PC-9 (cell line): Measurements from ENCODE around the gene ATP2B3. TPM values are rescaled to one million over a fixed set of nuclear protein-coding genes. Genes with fewer than 3 reads are reported as not detected.

Source experiments
- BruUV-seq: library from RNA; stranded (reverse); fragments of 400-500 nt; replicated peaks from 2 replicates; lab custom pipeline; 2021; lab: Mats Ljungman, UMichigan
- CTCF ChIA-PET: fragments of 300-600 bp; sonication (Branson Sonifier 250); formaldehyde crosslinking; loops from one replicate; lab custom pipeline; 2022; ENCODE audit warnings: antibody characterized with exemption; lab: Charles Lee
- POLR2A ChIA-PET: fragments of 300-600 bp; sonication (Branson Sonifier 250); formaldehyde crosslinking; loops from one replicate; lab custom pipeline; 2022; ENCODE audit warnings: antibody characterized with exemption; ENCODE audit not compliant: unreplicated experiment; lab: Charles Lee
- DNase-seq, 2 experiments: peaks; one replicate each; pipeline versions ENCODE4 v3.0.0 to v3.0.0-alpha.2; 2015 to 2022; ENCODE audit warnings: mixed read lengths in 1 of 2
- H2AFZ ChIP-seq: fragments of 200-600 bp; sonication (generic); 2 replicates; pipeline ENCODE4 v1.8.1; 2017; ENCODE audit warnings: antibody characterized with exemption
- H3F3A ChIP-seq: fragments of 200-600 bp; sonication (generic); 2 replicates; pipeline ENCODE4 v1.8.1; 2017; ENCODE audit warnings: antibody characterized with exemption, mild to moderate bottlenecking, low read depth; ENCODE audit not compliant: insufficient read depth
- H3K27ac ChIP-seq: fragments of 200-600 bp; sonication (generic); 2 replicates; pipeline ENCODE4 v1.6.1; 2016; ENCODE audit warnings: mixed run types
- H3K27me3 ChIP-seq: fragments of 200-600 bp; sonication (generic); 2 replicates; pipeline ENCODE4 v1.6.1; 2016; ENCODE audit warnings: low read depth, mixed run types; ENCODE audit not compliant: insufficient read depth
- H3K36me3 ChIP-seq: fragments of 200-600 bp; sonication (generic); 2 replicates; pipeline ENCODE4 v1.6.1; 2016; ENCODE audit warnings: low read depth, mixed run types
- H3K4me1 ChIP-seq: fragments of 200-600 bp; sonication (generic); replicated peaks from 2 replicates; pipeline ENCODE4 v1.6.1; 2016; ENCODE audit warnings: mixed run types; ENCODE audit not compliant: insufficient read depth
- H3K4me2 ChIP-seq: fragments of 200-600 bp; sonication (generic); 2 replicates; pipeline ENCODE4 v1.6.1; 2017; ENCODE audit warnings: mixed run types
- H3K4me3 ChIP-seq: fragments of 200-600 bp; sonication (generic); 2 replicates; pipeline ENCODE4 v1.6.1; 2016; ENCODE audit warnings: mixed run types
- H3K79me2 ChIP-seq: fragments of 200-600 bp; sonication (generic); 2 replicates; pipeline ENCODE4 v1.6.1; 2017; ENCODE audit warnings: low read depth, mixed run types
- H3K9me2 ChIP-seq: fragments of 200-600 bp; sonication (generic); 2 replicates; pipeline ENCODE4 v1.8.1; 2017; ENCODE audit warnings: mild to moderate bottlenecking; ENCODE audit not compliant: insufficient read depth
- H3K9me3 ChIP-seq: fragments of 200-600 bp; sonication (generic); 2 replicates; pipeline ENCODE4 v1.8.1; 2016; ENCODE audit warnings: low read depth; ENCODE audit not compliant: insufficient read depth
- H4K20me1 ChIP-seq: fragments of 200-600 bp; sonication (generic); 2 replicates; pipeline ENCODE4 v1.8.1; 2017; ENCODE audit not compliant: insufficient read depth
- EZH2 ChIP-seq: fragments of 200-600 bp; sonication (generic); IDR thresholded peaks from 2 replicates; pipeline ENCODE4 v1.8.0; 2017; ENCODE audit warnings: antibody characterized with exemption, low read depth
- intact Hi-C: fragments of 100-400 bp; cut with micrococcal nuclease; formaldehyde crosslinking; loops from one replicate; pipeline ENCODE4 v1.10.0; 2022; ENCODE audit not compliant: unreplicated experiment
- total RNA-seq: library from RNA; stranded (reverse); gene quantifications from 2 replicates; pipeline ENCODE4 v1.2.3, GENCODE V29; 2021
- TF ChIP-seq, protein P1 (sequence below): fragments of 200-600 bp; sonication (generic); conservative IDR thresholded peaks from 2 replicates; pipeline ENCODE4 v1.6.1; 2017; ENCODE audit warnings: mixed run types, antibody characterized with exemption, mild to moderate bottlenecking, moderate library complexity

ATP2B3 gene
- total RNA-seq, 1 experiment from 2014 or later: not detected

DNA sequence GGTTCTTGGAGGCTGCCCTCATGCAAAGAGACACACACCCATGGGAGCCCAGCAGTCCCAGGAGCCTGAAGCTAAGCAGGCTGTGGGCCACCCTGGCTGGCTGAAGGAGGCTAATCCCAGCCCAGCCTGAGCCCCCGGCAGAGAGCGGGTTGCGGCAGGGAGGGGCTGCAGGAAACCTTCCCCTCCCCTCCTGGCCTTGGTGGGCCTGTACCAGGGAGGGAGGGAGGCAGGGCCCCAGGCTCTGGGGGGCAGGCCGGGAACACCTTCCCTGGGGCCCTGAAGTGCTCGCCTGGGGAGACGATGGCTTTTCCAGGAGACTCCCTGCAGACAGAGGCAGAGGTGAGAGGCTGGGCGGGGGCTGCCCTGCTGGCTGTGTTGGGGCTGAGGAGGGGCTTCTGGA lies 19.0 kb upstream of the ATP2B3 start:
- Histone ChIP-seq H3K79me2 (no peaks in the 10 kb centered on the region), H3K9me2 (no peaks in the 10 kb centered on the region), H3K36me3 (no peaks in the 10 kb centered on the region), H4K20me1 (no peaks in the 10 kb centered on the region), H3K4me1 (no peaks in the 10 kb centered on the region), H3F3A (0 out of 2 replicates have a peak, but pooled peaks cover 3% of the 10 kb centered on the region), H3K9me3 (no peaks in the 10 kb centered on the region), H3K4me2 (no peak overlapping the region), H3K27me3 (peaks cover 42% of the 10 kb centered on the region), H3K4me3 (no peak overlapping the region), H3K27ac (no peak overlapping the region), H2AFZ (no peak overlapping the region)
- DNase-seq: no peak
- POLR2A ChIA-PET: no interaction called here
- no TSS peak for BruUV-seq
- CTCF ChIA-PET: no interaction called here
- intact Hi-C loops: no loop called here
- TF ChIP-seq EZH2: no peak
- TF ChIP-seq, protein P1, sequence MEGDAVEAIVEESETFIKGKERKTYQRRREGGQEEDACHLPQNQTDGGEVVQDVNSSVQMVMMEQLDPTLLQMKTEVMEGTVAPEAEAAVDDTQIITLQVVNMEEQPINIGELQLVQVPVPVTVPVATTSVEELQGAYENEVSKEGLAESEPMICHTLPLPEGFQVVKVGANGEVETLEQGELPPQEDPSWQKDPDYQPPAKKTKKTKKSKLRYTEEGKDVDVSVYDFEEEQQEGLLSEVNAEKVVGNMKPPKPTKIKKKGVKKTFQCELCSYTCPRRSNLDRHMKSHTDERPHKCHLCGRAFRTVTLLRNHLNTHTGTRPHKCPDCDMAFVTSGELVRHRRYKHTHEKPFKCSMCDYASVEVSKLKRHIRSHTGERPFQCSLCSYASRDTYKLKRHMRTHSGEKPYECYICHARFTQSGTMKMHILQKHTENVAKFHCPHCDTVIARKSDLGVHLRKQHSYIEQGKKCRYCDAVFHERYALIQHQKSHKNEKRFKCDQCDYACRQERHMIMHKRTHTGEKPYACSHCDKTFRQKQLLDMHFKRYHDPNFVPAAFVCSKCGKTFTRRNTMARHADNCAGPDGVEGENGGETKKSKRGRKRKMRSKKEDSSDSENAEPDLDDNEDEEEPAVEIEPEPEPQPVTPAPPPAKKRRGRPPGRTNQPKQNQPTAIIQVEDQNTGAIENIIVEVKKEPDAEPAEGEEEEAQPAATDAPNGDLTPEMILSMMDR: no peak

DNA sequence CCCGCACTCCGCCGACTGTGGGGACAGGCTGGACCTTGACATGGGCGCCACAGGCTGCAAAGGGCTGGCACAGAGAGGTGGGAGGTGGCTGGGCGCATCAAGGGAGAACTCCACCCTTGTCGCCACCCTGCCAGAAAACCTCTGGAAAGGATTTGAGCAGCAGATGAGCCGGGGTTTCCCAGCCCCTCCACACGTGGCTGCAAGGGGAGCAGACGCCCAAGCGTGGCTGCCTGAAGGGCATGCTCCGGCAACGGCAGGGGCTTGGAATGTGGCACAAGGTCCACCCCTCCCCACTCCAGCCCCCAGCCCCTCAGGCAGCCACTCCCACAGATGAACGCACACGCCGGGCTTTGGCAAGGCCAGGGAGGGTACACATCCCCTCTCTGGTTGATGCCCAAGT lies 18.1 kb upstream of the ATP2B3 start:
- Histone ChIP-seq H3K79me2 (no peaks in the 10 kb centered on the region), H3K4me3 (no peak overlapping the region), H3K9me2 (no peaks in the 10 kb centered on the region), H3K4me1 (no peaks in the 10 kb centered on the region), H3K36me3 (no peaks in the 10 kb centered on the region), H3K4me2 (no peak overlapping the region), H3F3A (0 out of 2 replicates have a peak, but pooled peaks cover 3% of the 10 kb centered on the region), H3K27me3 (peaks cover 42% of the 10 kb centered on the region), H3K27ac (no peak overlapping the region), H2AFZ (no peak overlapping the region), H3K9me3 (no peaks in the 10 kb centered on the region), H4K20me1 (no peaks in the 10 kb centered on the region)
- intact Hi-C loops: no loop called here
- no peak for DNase-seq
- TF ChIP-seq, protein P1: no peak
- no peak for TF ChIP-seq EZH2
- CTCF ChIA-PET: no interaction called here
- no TSS peak for BruUV-seq
- POLR2A ChIA-PET: no interaction called here

DNA sequence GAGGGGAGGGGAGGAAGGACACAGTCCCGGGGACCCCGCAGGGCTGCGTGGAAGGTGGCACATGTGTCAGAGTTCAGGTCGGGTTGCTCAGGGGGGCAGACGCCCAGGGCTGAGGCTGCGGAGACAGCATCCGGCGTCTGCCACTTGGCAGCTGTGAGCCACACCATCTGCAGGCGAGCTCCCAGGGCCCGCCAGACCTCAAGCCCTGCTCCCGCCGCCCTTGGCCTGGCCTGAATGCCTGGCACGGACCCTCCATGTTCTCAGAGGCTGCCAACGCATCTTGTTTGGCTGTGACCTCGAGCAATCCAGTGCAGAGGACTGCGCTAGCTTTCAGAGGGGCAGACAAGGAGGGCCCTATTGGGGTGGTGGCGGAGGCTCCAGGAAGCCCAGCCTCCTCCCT lies 17.6 kb upstream of the ATP2B3 start:
- intact Hi-C loops: no loop called here
- DNase-seq: no peak
- H3K27ac ChIP-seq: no peak overlapping the region
- CTCF ChIA-PET: interaction anchor here (0.6 kb wide), 1 partner anchor 158 kb away, joined by 4 read pairs; no protein-coding TSS in a partner anchor
- H3K36me3 ChIP-seq: no peaks in the 10 kb centered on the region
- H3K9me3 ChIP-seq: no peaks in the 10 kb centered on the region
- no peak overlapping the region for H3K4me2 ChIP-seq
- H3K27me3 ChIP-seq: peaks cover 42% of the 10 kb centered on the region
- TF ChIP-seq, protein P1: no peak
- TF ChIP-seq EZH2: no peak
- H2AFZ ChIP-seq: no peak overlapping the region
- H4K20me1 ChIP-seq: no peaks in the 10 kb centered on the region
- BruUV-seq: no TSS peak
- no peaks in the 10 kb centered on the region for H3K4me1 ChIP-seq
- H3K9me2 ChIP-seq: no peaks in the 10 kb centered on the region
- no peak overlapping the region for H3K4me3 ChIP-seq
- H3F3A ChIP-seq: 0 out of 2 replicates have a peak, but pooled peaks cover 3% of the 10 kb centered on the region
- no peaks in the 10 kb centered on the region for H3K79me2 ChIP-seq
- POLR2A ChIA-PET: no interaction called here
